HG03196 (cell line): Measurements from ENCODE around the gene CMBL.

Experiments used
- ATAC-seq: cut with Tn5 transposase; IDR thresholded peaks from one replicate; pipeline ENCODE4 v1.9.1; 2021; ENCODE audit not compliant: unreplicated experiment

The CMBL gene

GRCh38 chr5:10310835-10311570 lies 3.3 kb upstream of the CMBL start:
- peak; percentile 36 for ATAC-seq

- no peak for ATAC-seq
Observed at GRCh38 chr5:10310066-10310779, 2.5 kb upstream of the CMBL start.

GRCh38 chr5:10308844-10309243 lies 1.1 kb upstream of the CMBL start:
- ATAC-seq, result no peak

- no peak for ATAC-seq
Observed at GRCh38 chr5:10306806-10307205, 896 bp downstream of the CMBL start.

GRCh38 chr5:10306114-10306513 lies 1.6 kb downstream of the CMBL start:
- no peak for ATAC-seq

- ATAC-seq, result no peak
Observed at GRCh38 chr5:10304932-10305331, 2.8 kb downstream of the CMBL start.

GRCh38 chr5:10303699-10304170 lies 4.0 kb downstream of the CMBL start:
- ATAC-seq, result no peak

- ATAC-seq, result no peak
Observed at GRCh38 chr5:10303201-10303600, 4.5 kb downstream of the CMBL start.

GRCh38 chr5:10301842-10302610 lies 5.7 kb downstream of the CMBL start:
- no peak for ATAC-seq

- ATAC-seq, result no peak
Observed at GRCh38 chr5:10301266-10301665, 6.4 kb downstream of the CMBL start.

- ATAC-seq, result no peak
Observed at GRCh38 chr5:10300246-10300645, 7.5 kb downstream of the CMBL start.

GRCh38 chr5:10297646-10298204 lies 10.0 kb downstream of the CMBL start:
- no peak for ATAC-seq

- ATAC-seq, result no peak
Observed at GRCh38 chr5:10295619-10296326, 11.9 kb downstream of the CMBL start.

- ATAC-seq, result no peak
Observed at GRCh38 chr5:10293907-10294662, 13.6 kb downstream of the CMBL start.

GRCh38 chr5:10291692-10292339 lies 15.9 kb downstream of the CMBL start:
- no peak for ATAC-seq

GRCh38 chr5:10290438-10290837 lies 17.3 kb downstream of the CMBL start:
- no peak for ATAC-seq

GRCh38 chr5:10289991-10290390 lies 17.7 kb downstream of the CMBL start:
- ATAC-seq, result no peak

GRCh38 chr5:10289353-10289752 lies 18.3 kb downstream of the CMBL start:
- ATAC-seq, result no peak

GRCh38 chr5:10288592-10289219 lies 19.0 kb downstream of the CMBL start:
- no peak for ATAC-seq
